Esophagus muscularis mucosa (tissue), 4 donors: ENCODE results near the gene PPIA. TPM values are rescaled to one million over a fixed set of nuclear protein-coding genes. Genes with fewer than 3 reads are reported as not detected.

ENCODE experiments used
- DNase-seq: peaks from one replicate; pipeline ENCODE4 v3.0.0-alpha.2; 2017; ENCODE audit errors: extremely low spot score
- H3K27ac ChIP-seq, 4 donors: fragments of 200-600 bp; sonication (generic); replicated peaks in 1 of 4; 1 replicate in 3 of 4; 2 replicates in 1 of 4; pipeline ENCODE4 v1.5.1; 2016 to 2019; ENCODE audit warnings: mild to moderate bottlenecking in 1 of 4
- H3K27me3 ChIP-seq, 4 donors: fragments of 200-600 bp; sonication (generic); one replicate each; pipeline versions ENCODE4 v1.5.1 to v1.6.0; 2016 to 2019
- H3K36me3 ChIP-seq, 4 donors: fragments of 200-600 bp; sonication (generic); one replicate each; pipeline ENCODE4 v1.5.1; 2016 to 2019
- H3K4me1 ChIP-seq, 4 donors: fragments of 200-600 bp; sonication (generic); one replicate each; pipeline ENCODE4 v1.5.1; 2016 to 2019
- H3K4me3 ChIP-seq, 4 donors: fragments of 200-600 bp; sonication (generic); 1 replicate in 2 of 4; 2 replicates in 2 of 4; pipeline ENCODE4 v1.5.1; 2016 to 2019; ENCODE audit warnings: mild to moderate bottlenecking in 4 of 4, moderate library complexity in 1 of 4
- H3K9me3 ChIP-seq, 4 donors: fragments of 200-600 bp; sonication (generic); 1 replicate in 3 of 4; 2 replicates in 1 of 4; pipeline ENCODE4 v1.5.1; 2016 to 2019
- CTCF ChIP-seq, 3 experiments: fragments of 200-600 bp in 2 of 3; fragments of 450-650 bp in 1 of 3; sonication (generic) in 2 of 3; IDR thresholded peaks; one replicate each; pipeline ENCODE4 v1.5.1; 2017 to 2019; ENCODE audit warnings: antibody characterized with exemption in 3 of 3, mild to moderate bottlenecking in 2 of 3, moderate library complexity in 1 of 3
- EP300 ChIP-seq: sonication (generic); formaldehyde crosslinking; IDR thresholded peaks from one replicate; pipeline ENCODE4 v1.6.1; 2017; ENCODE audit warnings: antibody characterized with exemption
- POLR2A ChIP-seq: fragments of 450-650 bp; IDR thresholded peaks from one replicate; pipeline ENCODE4 v1.6.1; 2017; ENCODE audit warnings: antibody characterized with exemption, moderate library complexity, mild to moderate bottlenecking, low read depth
- POLR2AphosphoS5 ChIP-seq, 2 donors: sonication (generic); formaldehyde crosslinking; IDR thresholded peaks; one replicate each; pipeline ENCODE4 v1.6.1; 2017; ENCODE audit warnings: antibody characterized with exemption in 2 of 2
- WGBS: methylation state at CpG from one replicate; pipeline ENCODE4 v1.1.5; 2018; 5-methylcytosine and 5-hydroxymethylcytosine counted together
- intact Hi-C: fragments of 100-400 bp; cut with DNase I; formaldehyde crosslinking; loops from one replicate; pipeline ENCODE4 v1.15.1; 2023
- total RNA-seq, 4 donors: library from RNA; depleted of rRNA; stranded (reverse); fragments of >200 nt; gene quantifications; one replicate each; pipeline versions ENCODE4 v1.1.0 to v1.2.1, GENCODE V29; 2016

The PPIA gene
- total RNA-seq, 4 donors from 2014 or later, result 1,223 to 1,666 (median 1,462) TPM

GRCh38 chr7:44796034-44796503 lies 412 bp upstream of the PPIA start:
- WGBS, result under 1% methylated on average over 17 of the region's 59 CpGs
- Histone ChIP-seq H3K36me3 (peaks cover 17 to 25% (median 21%) of the 10 kb centered on the region in 4 donors), H3K27me3 (no peaks in the 10 kb centered on the region), H3K4me3 (peak overlapping the region; percentile 75 to 91 (median 86)), H3K9me3 (no peaks in the 10 kb centered on the region), H3K27ac (peak overlapping the region; percentile 95 to 100 (median 100)), H3K4me1 (peaks cover 25 to 55% (median 45%) of the 10 kb centered on the region in 4 donors)
- DNase-seq, result no peak
- TF ChIP-seq POLR2A (peak; percentile 20), EP300 (no peak), POLR2AphosphoS5 (IDR thresholded peaks at IDR 0.05) (no peak), CTCF (IDR thresholded peaks at IDR 0.05) (no peak)
- intact Hi-C loops, result loop anchor here (2.0 kb wide), 1 partner anchor 51 kb away; no protein-coding TSS in a partner anchor

GRCh38 chr7:44797329-44798258 lies 1.1 kb downstream of the PPIA start:
- peaks cover 30 to 40% (median 36%) of the 10 kb centered on the region in 4 donors for H3K36me3 ChIP-seq
- H3K4me1 ChIP-seq, result peaks cover 25 to 46% (median 40%) of the 10 kb centered on the region in 4 donors
- peak overlapping the region; percentile 95 to 100 (median 100) for H3K27ac ChIP-seq
- no peaks in the 10 kb centered on the region for H3K27me3 ChIP-seq
- peak; percentile 45 for TF ChIP-seq EP300
- peak; percentile 75 to 81 for TF ChIP-seq POLR2AphosphoS5 (IDR thresholded peaks at IDR 0.05)
- peak; percentile 22 to 38 (median 35) for TF ChIP-seq CTCF (IDR thresholded peaks at IDR 0.05)
- no peak for TF ChIP-seq POLR2A
- peak; percentile 96 for DNase-seq
- H3K4me3 ChIP-seq, result peak overlapping the region; percentile 75 to 91 (median 86)
- H3K9me3 ChIP-seq, result no peaks in the 10 kb centered on the region
- WGBS, result 5% methylated on average over 13 of the region's 26 CpGs
- intact Hi-C loops, result loop anchor here (2.0 kb wide), 1 partner anchor 49 kb away; no protein-coding TSS in a partner anchor

DNA sequence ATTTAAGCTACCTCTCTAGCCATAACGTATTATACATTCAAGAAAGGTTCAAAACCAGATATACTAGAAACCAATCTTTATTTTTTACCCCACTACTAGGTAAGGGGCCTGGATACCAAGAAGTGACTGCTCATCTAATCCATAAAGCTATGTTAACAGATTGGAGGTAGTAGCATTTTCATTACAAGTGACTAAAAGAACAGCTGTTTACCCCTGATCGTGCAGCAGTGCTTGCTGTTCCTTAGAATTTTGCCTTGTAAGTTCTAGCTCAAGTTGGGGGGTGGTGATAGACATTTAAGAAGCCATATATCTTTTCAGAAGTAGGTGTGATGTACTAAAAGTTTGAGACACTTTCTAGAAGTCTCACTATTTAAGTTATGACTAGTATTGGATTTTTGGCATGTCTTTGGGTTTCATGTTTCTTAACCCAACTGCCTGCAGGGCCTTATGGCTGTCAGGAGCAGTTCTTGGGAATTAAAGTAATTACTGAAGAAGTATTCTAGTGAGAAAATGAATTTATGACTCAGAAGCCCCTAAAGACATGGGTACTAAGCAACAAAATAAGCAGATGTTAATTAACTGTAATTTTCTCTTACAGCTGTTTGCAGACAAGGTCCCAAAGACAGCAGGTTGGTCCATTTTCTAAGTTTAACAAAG lies 2.3 kb downstream of the PPIA start:
- H3K4me3 ChIP-seq, result peak overlapping the region; percentile 75 to 91 (median 86)
- H3K9me3 ChIP-seq, result no peaks in the 10 kb centered on the region
- no peak for DNase-seq
- no peak for TF ChIP-seq EP300
- no peak for TF ChIP-seq POLR2A
- no peak for TF ChIP-seq POLR2AphosphoS5 (IDR thresholded peaks at IDR 0.05)
- TF ChIP-seq CTCF (IDR thresholded peaks at IDR 0.05), result no peak
- peaks cover 42 to 52% (median 47%) of the 10 kb centered on the region in 4 donors for H3K36me3 ChIP-seq
- peak overlapping the region in 3 of 4 donors; percentile 95 to 100 (median 99) for H3K27ac ChIP-seq
- WGBS, result 14% methylated on average over 2 of the region's 2 CpGs
- peaks cover 25 to 46% (median 40%) of the 10 kb centered on the region in 4 donors for H3K4me1 ChIP-seq
- intact Hi-C loops, result no loop called here
- H3K27me3 ChIP-seq, result no peaks in the 10 kb centered on the region

DNA sequence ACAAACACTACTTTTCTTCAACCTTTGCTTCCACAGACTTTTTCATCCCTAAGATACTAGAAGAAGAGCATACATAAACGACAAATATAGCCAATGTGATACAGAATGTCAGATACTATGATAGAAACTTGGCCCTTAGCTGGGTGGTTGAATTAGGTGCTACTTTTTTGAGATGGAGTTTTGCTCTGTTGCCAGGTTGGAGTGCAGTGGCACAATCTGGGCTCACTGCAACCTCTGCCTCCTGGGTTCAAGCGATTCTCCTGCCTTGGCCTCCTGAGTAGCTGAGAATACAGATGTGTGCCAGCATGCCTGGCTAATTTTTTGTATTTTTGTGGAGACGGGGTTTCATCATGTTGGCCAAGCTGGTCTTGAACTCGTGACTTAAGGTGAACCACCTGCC lies 3.5 kb downstream of the PPIA start:
- Histone ChIP-seq H3K4me1 (peaks cover 25 to 43% (median 38%) of the 10 kb centered on the region in 4 donors), H3K27me3 (no peaks in the 10 kb centered on the region), H3K36me3 (peaks cover 46 to 64% (median 57%) of the 10 kb centered on the region in 4 donors), H3K27ac (peak overlapping the region in 1 of 4 donors; percentile 33), H3K4me3 (no peak overlapping the region), H3K9me3 (no peaks in the 10 kb centered on the region)
- intact Hi-C loops, result no loop called here
- 72% methylated on average over 4 of the region's 4 CpGs for WGBS
- TF ChIP-seq POLR2AphosphoS5 (IDR thresholded peaks at IDR 0.05) (no peak), EP300 (no peak)
- no peak for DNase-seq
